Posterior cingulate gyrus (tissue), 11 donors: ENCODE measurements around the gene FAAH2.
"Not testable (repeated sequence)": the region's sequence is repeated elsewhere in the genome, so short reads cannot be mapped to it uniquely, and the experiment has no call there.

Experiments
- DNase-seq, 10 donors: peaks; one replicate each; pipeline versions ENCODE4 v3.0.0 to v3.0.0-alpha.2; 2020 to 2021; ENCODE audit warnings: mixed read lengths in 3 of 10
- intact Hi-C: fragments of 100-400 bp; cut with DNase I; formaldehyde crosslinking; loops from one replicate; pipeline ENCODE4 v1.15.1; 2023

Gene FAAH2

GRCh38 chrX:57286507-57287251, at the start of gene FAAH2:
Gene FAAH2 (plus strand): TSS chrX:57286706. CDS start chrX:57286826, 120 bp downstream.
- intact Hi-C loops = no loop called here

GRCh38 chrX:57241967-57242366, 44.5 kb upstream of the FAAH2 start:
- intact Hi-C loops = no loop called here
- DNase-seq = peak in 1 of 10 donors; percentile 57

More at GRCh38 chrX:57286507-57287251, at the start of gene FAAH2:
- peak in 2 of 10 donors; percentile 54 to 59 for DNase-seq

- DNase-seq = no peak
- intact Hi-C loops = no loop called here
Observed at GRCh38 chrX:57251965-57252364, 34.5 kb upstream of the FAAH2 start.

- intact Hi-C loops = no loop called here
- DNase-seq = no peak
Observed at GRCh38 chrX:57265126-57265525, 21.4 kb upstream of the FAAH2 start.

GRCh38 chrX:57266275-57266674, 20.2 kb upstream of the FAAH2 start:
- peak in 1 of 10 donors; percentile 55 for DNase-seq
- intact Hi-C loops = no loop called here

- intact Hi-C loops = no loop called here
- no peak for DNase-seq
Observed at GRCh38 chrX:57266871-57267270, 19.6 kb upstream of the FAAH2 start.

GRCh38 chrX:57267308-57267707, 19.2 kb upstream of the FAAH2 start:
- intact Hi-C loops = no loop called here

GRCh38 chrX:57270980-57271379, 15.5 kb upstream of the FAAH2 start:
- intact Hi-C loops = no loop called here
- no peak for DNase-seq

More at GRCh38 chrX:57267308-57267707, 19.2 kb upstream of the FAAH2 start:
- DNase-seq = peak in 1 of 10 donors; percentile 61

GRCh38 chrX:57282568-57282967, 3.9 kb upstream of the FAAH2 start:
- intact Hi-C loops = no loop called here
- DNase-seq = no peak

GRCh38 chrX:57285001-57285400, 1.5 kb upstream of the FAAH2 start:
- intact Hi-C loops = no loop called here
- no peak for DNase-seq

- intact Hi-C loops = no loop called here
- no peak for DNase-seq
Observed at GRCh38 chrX:57289089-57289488, 2.6 kb downstream of the FAAH2 start.

- no peak for DNase-seq
- intact Hi-C loops = no loop called here
Observed at GRCh38 chrX:57294961-57295360, 8.5 kb downstream of the FAAH2 start.

GRCh38 chrX:57295679-57296078, 9.2 kb downstream of the FAAH2 start:
- DNase-seq, intact Hi-C loops: not testable (repeated sequence)

GRCh38 chrX:57313583-57314215, 27.2 kb downstream of the FAAH2 start:
- DNase-seq = no peak
- intact Hi-C loops = no loop called here

GRCh38 chrX:57329008-57329407, 42.5 kb downstream of the FAAH2 start:
- intact Hi-C loops = no loop called here
- peak in 1 of 10 donors; percentile 47 for DNase-seq

- DNase-seq, intact Hi-C loops: not testable (repeated sequence)
Observed at GRCh38 chrX:57335790-57336189, 49.3 kb downstream of the FAAH2 start.

GRCh38 chrX:57353472-57354132, 67.1 kb downstream of the FAAH2 start:
- intact Hi-C loops = no loop called here
- no peak for DNase-seq

- intact Hi-C loops = no loop called here
- no peak for DNase-seq
Observed at GRCh38 chrX:57364145-57364544, 77.6 kb downstream of the FAAH2 start.

- intact Hi-C loops = no loop called here
- DNase-seq = peak in 2 of 10 donors; percentile 23 to 56
Observed at GRCh38 chrX:57366430-57366829, 79.9 kb downstream of the FAAH2 start.

GRCh38 chrX:57367649-57368048, 81.1 kb downstream of the FAAH2 start:
- DNase-seq = peak in 4 of 10 donors; percentile 2 to 65 (median 37)
- intact Hi-C loops = no loop called here

- intact Hi-C loops = no loop called here
- DNase-seq = peak in 2 of 10 donors; percentile 26 to 72
Observed at GRCh38 chrX:57368158-57368557, 81.7 kb downstream of the FAAH2 start.
